Measurements from ENCODE around the gene PARP1.
A peak's percentile ranks its signal among the peaks of the same experiment; 100 is the strongest.
"Not testable (repeated sequence)": the region's sequence is repeated elsewhere in the genome, so short reads cannot be mapped to it uniquely, and the experiment has no call there.

PARP1 gene

GRCh38 chr1:226407497-226408284, at the start of gene PARP1:
PARP1 (minus strand) TSS chr1:226408093; CDS start chr1:226407929, 164 bp downstream.
- DNase-seq, result peak; percentile 81 to 89

- peak; percentile 23 to 53 for DNase-seq
Observed at GRCh38 chr1:226457307-226457712, 49.4 kb upstream of the PARP1 start.

GRCh38 chr1:226455843-226456242, 48.0 kb upstream of the PARP1 start:
- DNase-seq, result no peak

- no peak for DNase-seq
Observed at GRCh38 chr1:226454349-226454748, 46.5 kb upstream of the PARP1 start.

GRCh38 chr1:226453015-226453704, 45.3 kb upstream of the PARP1 start:
- DNase-seq, result no peak

- DNase-seq, result no peak
Observed at GRCh38 chr1:226450688-226451087, 42.8 kb upstream of the PARP1 start.

- DNase-seq, result no peak
Observed at GRCh38 chr1:226449823-226450222, 41.9 kb upstream of the PARP1 start.

- DNase-seq, result no peak
Observed at GRCh38 chr1:226447932-226448665, 40.2 kb upstream of the PARP1 start.

- no peak for DNase-seq
Observed at GRCh38 chr1:226446094-226446493, 38.2 kb upstream of the PARP1 start.

- peak; percentile 18 to 37 for DNase-seq
Observed at GRCh38 chr1:226444901-226445300, 37.0 kb upstream of the PARP1 start.

GRCh38 chr1:226443439-226443838, 35.5 kb upstream of the PARP1 start:
- DNase-seq, result no peak

GRCh38 chr1:226443033-226443432, 35.1 kb upstream of the PARP1 start:
- DNase-seq, result no peak

GRCh38 chr1:226441629-226442028, 33.7 kb upstream of the PARP1 start:
- DNase-seq, result no peak

GRCh38 chr1:226440512-226440911, 32.6 kb upstream of the PARP1 start:
- DNase-seq, result no peak

- DNase-seq, result no peak
Observed at GRCh38 chr1:226438007-226438406, 30.1 kb upstream of the PARP1 start.

- DNase-seq, result no peak
Observed at GRCh38 chr1:226436855-226437491, 29.1 kb upstream of the PARP1 start.

- no peak for DNase-seq
Observed at GRCh38 chr1:226436472-226436854, 28.6 kb upstream of the PARP1 start.

- DNase-seq, result no peak
Observed at GRCh38 chr1:226433341-226433720, 25.4 kb upstream of the PARP1 start.

GRCh38 chr1:226432586-226433340, 24.9 kb upstream of the PARP1 start:
- no peak for DNase-seq

- not testable (repeated sequence) for DNase-seq
Observed at GRCh38 chr1:226431898-226432297, 24.0 kb upstream of the PARP1 start.

GRCh38 chr1:226429858-226430715, 22.2 kb upstream of the PARP1 start:
- DNase-seq, result no peak
